DMS 273 treated with DMSO at 0.1 percent for 48 hours (cell line): ENCODE measurements around the gene ANKRD55.

Source experiments
- DNase-seq: peaks from one replicate; lab custom pipeline; 2025; lab: John Stamatoyannopoulos, UW

The ANKRD55 gene

GRCh38 chr5:56078278-56079156 is 154.6 kb downstream of the ANKRD55 start:
- no peak for DNase-seq

- no peak for DNase-seq
These were observed 155.3 kb downstream of the ANKRD55 start for GRCh38 chr5:56077796-56078233.

GRCh38 chr5:56076486-56076885 is 156.6 kb downstream of the ANKRD55 start:
- DNase-seq: no peak

GRCh38 chr5:56075361-56075760 is 157.8 kb downstream of the ANKRD55 start:
- no peak for DNase-seq

- no peak for DNase-seq
These were observed 160.0 kb downstream of the ANKRD55 start for GRCh38 chr5:56072863-56073766.

GRCh38 chr5:56071470-56071869 is 161.7 kb downstream of the ANKRD55 start:
- no peak for DNase-seq

GRCh38 chr5:56070851-56071465 is 162.2 kb downstream of the ANKRD55 start:
- DNase-seq: no peak

- no peak for DNase-seq
These were observed 163.4 kb downstream of the ANKRD55 start for GRCh38 chr5:56069652-56070226.

- no peak for DNase-seq
These were observed 166.1 kb downstream of the ANKRD55 start for GRCh38 chr5:56066931-56067450.

GRCh38 chr5:56064984-56065383 is 168.1 kb downstream of the ANKRD55 start:
- no peak for DNase-seq

GRCh38 chr5:56060276-56061110 is 172.6 kb downstream of the ANKRD55 start:
- no peak for DNase-seq

GRCh38 chr5:56059854-56060253 is 173.3 kb downstream of the ANKRD55 start:
- DNase-seq: no peak

GRCh38 chr5:56056875-56057274 is 176.3 kb downstream of the ANKRD55 start:
- no peak for DNase-seq

- DNase-seq: no peak
These were observed 177.3 kb downstream of the ANKRD55 start for GRCh38 chr5:56055859-56056258.

GRCh38 chr5:56055287-56055686 is 177.8 kb downstream of the ANKRD55 start:
- no peak for DNase-seq

- no peak for DNase-seq
These were observed 178.5 kb downstream of the ANKRD55 start for GRCh38 chr5:56054666-56055065.

- DNase-seq: no peak
These were observed 179.8 kb downstream of the ANKRD55 start for GRCh38 chr5:56053363-56053762.

GRCh38 chr5:56052735-56053134 is 180.4 kb downstream of the ANKRD55 start:
- DNase-seq: no peak

- DNase-seq: no peak
These were observed 182.4 kb downstream of the ANKRD55 start for GRCh38 chr5:56050551-56051255.
